HEK293T (cell line): Measurements from ENCODE around the gene CHMP1A.

Source experiments
- ARNT ChIP-seq: fragments of 450-650 bp; IDR thresholded peaks from 2 replicates; pipeline ENCODE4 v1.6.1; 2017; ENCODE audit warnings: mild to moderate bottlenecking
- BHLHE40 ChIP-seq: fragments of 450-650 bp; IDR thresholded peaks from 2 replicates; pipeline ENCODE4 v1.6.1; 2016; ENCODE audit warnings: mild to moderate bottlenecking, moderate library complexity, borderline replicate concordance
- ELF4 ChIP-seq: fragments of 450-650 bp; IDR thresholded peaks from 2 replicates; pipeline ENCODE4 v1.6.1; 2017; ENCODE audit warnings: antibody characterized with exemption
- FOXA1 ChIP-seq: fragments of 450-650 bp; IDR thresholded peaks from 2 replicates; pipeline ENCODE4 v1.6.1; 2016; ENCODE audit warnings: mild to moderate bottlenecking
- FOXM1 ChIP-seq: fragments of 450-650 bp; IDR thresholded peaks from 2 replicates; pipeline ENCODE4 v1.6.1; 2017; ENCODE audit warnings: mild to moderate bottlenecking, borderline replicate concordance
- HDGF ChIP-seq: fragments of 450-650 bp; IDR thresholded peaks from 2 replicates; pipeline ENCODE4 v1.6.1; 2017; ENCODE audit warnings: antibody characterized with exemption, borderline replicate concordance
- SP1 ChIP-seq: fragments of 450-650 bp; IDR thresholded peaks from 2 replicates; pipeline ENCODE4 v1.6.1; 2017
- SUZ12 ChIP-seq: fragments of 450-650 bp; IDR thresholded peaks from 2 replicates; pipeline ENCODE4 v1.6.1; 2016; ENCODE audit warnings: mild to moderate bottlenecking
- TARDBP ChIP-seq: fragments of 450-650 bp; IDR thresholded peaks from 2 replicates; pipeline ENCODE4 v1.6.1; 2016
- ZNF384 ChIP-seq: fragments of 450-650 bp; IDR thresholded peaks from 2 replicates; pipeline ENCODE4 v1.6.1; 2016
- TF ChIP-seq, protein P1 (sequence below): fragments of 450-650 bp; IDR thresholded peaks from 2 replicates; pipeline ENCODE4 v1.6.1; 2016

DNA sequence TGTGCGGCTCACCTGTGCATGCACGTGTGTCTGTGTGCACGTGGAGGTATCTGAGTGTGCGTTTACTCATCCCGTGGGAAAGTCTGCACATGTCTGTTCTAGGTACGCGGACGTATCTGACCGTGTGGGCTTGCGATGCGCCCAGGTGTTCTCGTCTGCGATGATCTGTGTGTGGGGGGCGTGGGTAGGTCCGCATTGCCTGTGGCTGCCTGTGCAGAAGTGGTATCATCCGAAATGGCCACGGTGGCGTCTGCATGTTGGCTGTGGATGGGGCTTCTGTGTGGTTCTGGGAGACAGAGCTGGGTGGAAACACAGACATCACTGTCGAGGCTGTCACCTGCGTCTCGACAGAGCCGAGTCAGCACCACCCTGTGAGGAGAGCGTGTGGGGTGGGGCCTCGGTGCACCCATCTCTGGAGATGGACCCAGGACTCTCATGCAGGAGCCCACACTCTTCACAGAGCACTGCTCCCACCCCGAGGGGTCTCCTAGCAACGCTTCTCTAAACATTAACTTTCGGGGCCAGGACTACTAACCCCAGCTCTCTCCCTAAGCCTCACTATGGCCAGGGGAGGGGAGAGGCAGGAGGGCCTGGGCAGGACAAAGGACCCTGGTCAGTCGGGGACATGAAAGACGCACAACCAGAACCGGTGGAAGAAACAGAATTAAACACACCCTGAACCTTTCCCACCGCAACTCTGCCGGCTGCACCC, 35.7 kb downstream of the CHMP1A start:
- TF ChIP-seq BHLHE40 (no peak), ELF4 (no peak), FOXM1 (no peak), FOXA1 (no peak), ZNF384 (no peak), SUZ12 (no peak), TARDBP (no peak), SP1 (no peak), ARNT (no peak), HDGF (no peak)
- TF ChIP-seq, protein P1, sequence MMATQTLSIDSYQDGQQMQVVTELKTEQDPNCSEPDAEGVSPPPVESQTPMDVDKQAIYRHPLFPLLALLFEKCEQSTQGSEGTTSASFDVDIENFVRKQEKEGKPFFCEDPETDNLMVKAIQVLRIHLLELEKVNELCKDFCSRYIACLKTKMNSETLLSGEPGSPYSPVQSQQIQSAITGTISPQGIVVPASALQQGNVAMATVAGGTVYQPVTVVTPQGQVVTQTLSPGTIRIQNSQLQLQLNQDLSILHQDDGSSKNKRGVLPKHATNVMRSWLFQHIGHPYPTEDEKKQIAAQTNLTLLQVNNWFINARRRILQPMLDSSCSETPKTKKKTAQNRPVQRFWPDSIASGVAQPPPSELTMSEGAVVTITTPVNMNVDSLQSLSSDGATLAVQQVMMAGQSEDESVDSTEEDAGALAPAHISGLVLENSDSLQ, result no peak
